ENCODE results near the gene RAB4B.
"Not testable (repeated sequence)": the region's sequence is repeated elsewhere in the genome, so short reads cannot be mapped to it uniquely, and the experiment has no call there.

Gene RAB4B

DNA sequence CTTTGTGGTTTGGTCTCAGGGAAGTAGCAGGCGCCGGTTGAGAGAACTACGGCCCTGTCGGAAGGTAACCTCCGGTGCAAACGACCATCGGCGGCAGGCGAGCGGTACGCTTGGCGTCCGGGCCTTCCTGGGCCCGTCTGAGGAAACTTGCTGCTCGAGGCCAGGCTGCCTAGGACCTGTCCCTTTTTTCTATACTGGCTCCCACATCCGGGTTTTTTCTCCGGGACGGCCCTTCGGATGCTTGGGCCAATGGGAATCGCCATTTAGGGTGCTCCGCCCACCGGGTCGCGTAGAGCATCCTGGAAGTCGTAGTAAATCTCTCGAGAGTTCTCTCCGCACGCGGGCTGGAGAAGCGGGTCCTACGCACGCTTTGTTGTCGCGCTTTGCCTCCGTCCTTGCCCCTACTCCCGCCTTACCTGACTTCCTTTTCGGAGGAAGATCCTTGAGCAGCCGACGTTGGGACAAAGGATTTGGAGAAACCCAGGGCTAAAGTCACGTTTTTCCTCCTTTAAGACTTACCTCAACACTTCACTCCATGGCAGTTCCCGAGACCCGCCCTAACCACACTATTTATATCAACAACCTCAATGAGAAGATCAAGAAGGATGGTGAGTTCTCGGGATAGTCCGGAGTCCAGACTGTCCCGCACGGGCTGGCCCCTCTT is 27.0 kb upstream of the RAB4B start, which contains the start of gene SNRPA:
SNRPA (plus strand) TSS at position 330 of the 664 bp plus-strand sequence; CDS start at position 536, 206 bp downstream.
- peak; percentile 97 to 98 for DNase-seq

- DNase-seq: peak; percentile 45 to 50
Observed at GRCh38 chr19:40752257-40752781, 25.7 kb upstream of the RAB4B start.

- DNase-seq: peak; percentile 79 to 82
Observed at GRCh38 chr19:40754611-40755247, 23.3 kb upstream of the RAB4B start.

DNA sequence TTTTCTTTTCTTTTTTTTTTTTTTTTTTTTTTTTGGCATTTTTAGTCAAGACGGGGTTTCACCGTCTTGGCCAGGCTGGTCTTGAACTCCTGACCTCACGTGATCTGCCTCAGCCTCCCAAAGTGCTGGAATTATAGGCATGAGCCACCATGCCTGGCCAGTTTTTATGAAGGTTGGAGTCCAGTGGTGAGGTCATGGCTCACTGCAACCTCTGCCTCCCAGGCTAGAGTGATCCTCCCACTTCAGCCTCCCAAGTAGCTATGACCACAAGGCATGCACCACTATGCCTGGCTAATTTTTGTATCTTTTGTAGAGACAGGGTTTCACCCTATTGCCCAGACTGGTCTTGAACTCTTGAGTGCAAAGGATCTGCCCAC is 22.8 kb upstream of the RAB4B start:
- DNase-seq: no peak

DNA sequence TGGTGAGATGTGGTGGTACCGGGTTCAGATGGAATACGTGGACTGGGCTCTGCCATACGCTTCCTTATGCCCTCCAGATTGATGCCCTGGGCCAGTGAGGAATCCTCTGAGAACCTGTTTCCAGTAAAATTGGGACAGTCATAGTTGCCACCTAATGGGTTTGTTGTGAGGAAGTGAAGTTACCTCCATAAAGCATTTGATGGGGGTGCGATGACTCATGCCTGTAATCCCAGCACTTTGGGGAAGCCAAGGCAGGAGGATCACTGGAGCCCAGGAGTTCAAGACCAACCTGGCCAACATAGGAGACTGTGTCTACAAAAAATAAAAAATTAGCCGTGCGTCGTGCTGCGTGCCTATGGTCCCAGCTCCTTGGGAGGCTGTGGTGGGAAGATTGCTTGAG is 22.3 kb upstream of the RAB4B start:
- DNase-seq: no peak

GRCh38 chr19:40756502-40757110 is 21.4 kb upstream of the RAB4B start:
- DNase-seq: peak; percentile 63 to 77

DNA sequence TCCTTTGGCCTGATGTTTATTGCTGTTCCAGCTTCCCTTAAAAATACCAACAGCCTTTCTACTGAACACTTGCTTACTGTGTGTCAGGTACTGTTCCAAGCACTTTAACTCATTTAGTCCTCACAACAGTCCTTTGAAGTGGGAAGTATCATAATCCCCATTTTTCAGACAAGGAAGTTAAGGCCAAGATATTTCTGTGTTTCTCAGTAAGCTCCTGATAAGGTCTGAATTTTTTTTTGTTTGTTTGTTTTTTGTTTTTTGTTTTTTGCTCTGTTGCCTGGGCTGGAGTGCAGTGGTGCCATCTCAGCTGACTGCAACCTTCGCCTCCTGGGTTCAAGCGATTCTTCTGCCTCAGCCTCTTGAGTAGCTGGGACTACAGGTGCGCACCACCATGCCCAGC is 19.6 kb upstream of the RAB4B start:
- DNase-seq: no peak

- no peak for DNase-seq
Observed at GRCh38 chr19:40759352-40759751, 18.7 kb upstream of the RAB4B start.

DNA sequence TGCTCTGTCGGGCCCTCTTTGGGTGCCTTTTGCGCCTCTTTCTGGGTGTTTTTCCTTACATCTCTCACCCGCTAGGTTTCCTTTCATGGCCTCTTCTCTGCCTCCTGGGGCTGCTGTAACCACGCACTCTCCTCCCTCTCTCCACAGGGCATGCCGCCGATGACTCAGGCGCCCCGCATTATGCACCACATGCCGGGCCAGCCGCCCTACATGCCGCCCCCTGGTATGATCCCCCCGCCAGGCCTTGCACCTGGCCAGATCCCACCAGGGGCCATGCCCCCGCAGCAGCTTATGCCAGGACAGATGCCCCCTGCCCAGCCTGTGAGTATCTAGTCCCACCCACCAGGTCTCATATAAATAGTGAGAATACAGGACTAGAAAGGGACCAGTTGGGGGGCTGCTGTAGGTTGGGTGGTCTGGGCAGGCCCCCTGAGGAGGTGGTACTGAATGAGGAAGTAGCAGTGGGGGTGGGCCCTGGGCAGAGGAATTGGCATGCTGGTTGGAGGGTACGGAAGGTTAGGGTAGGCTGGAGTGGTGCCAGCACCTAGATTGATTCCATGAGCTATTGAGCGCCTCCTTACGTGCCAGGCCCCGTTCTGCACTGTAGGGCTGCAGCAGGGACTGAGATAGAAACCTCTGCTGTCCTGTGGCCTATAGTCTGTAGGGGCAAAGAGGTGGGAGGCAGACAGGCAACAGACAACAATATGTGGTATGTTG is 15.1 kb upstream of the RAB4B start:
- peak in 1 of 2 experiments; percentile 42 for DNase-seq

GRCh38 chr19:40763526-40763925 is 14.5 kb upstream of the RAB4B start:
- peak in 1 of 2 experiments; percentile 26 for DNase-seq

- DNase-seq: peak; percentile 53 to 60
Observed at GRCh38 chr19:40763963-40764362, 14.1 kb upstream of the RAB4B start.

DNA sequence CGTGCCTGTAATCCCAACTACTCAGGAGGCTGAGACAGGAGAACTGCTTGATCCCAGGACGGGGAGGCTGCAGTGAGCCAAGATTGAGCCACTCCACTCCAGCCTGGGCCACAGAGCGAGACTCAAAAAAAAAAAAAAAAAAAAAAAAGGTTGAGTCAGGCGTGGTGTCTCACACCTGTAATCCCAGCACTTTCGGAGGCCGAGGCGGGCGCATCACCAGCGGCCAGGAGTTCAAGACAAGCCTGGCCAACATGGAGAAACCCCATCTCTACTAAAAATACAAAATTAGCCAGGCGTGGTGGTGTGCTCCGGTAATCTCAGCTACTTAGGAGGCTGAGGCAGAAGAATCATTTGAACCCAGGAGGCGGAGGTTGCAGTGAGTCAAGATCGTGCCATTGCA is 11.7 kb upstream of the RAB4B start:
- peak in 1 of 2 experiments; percentile 30 for DNase-seq

GRCh38 chr19:40768869-40769268 is 9.2 kb upstream of the RAB4B start:
- no peak for DNase-seq

DNA sequence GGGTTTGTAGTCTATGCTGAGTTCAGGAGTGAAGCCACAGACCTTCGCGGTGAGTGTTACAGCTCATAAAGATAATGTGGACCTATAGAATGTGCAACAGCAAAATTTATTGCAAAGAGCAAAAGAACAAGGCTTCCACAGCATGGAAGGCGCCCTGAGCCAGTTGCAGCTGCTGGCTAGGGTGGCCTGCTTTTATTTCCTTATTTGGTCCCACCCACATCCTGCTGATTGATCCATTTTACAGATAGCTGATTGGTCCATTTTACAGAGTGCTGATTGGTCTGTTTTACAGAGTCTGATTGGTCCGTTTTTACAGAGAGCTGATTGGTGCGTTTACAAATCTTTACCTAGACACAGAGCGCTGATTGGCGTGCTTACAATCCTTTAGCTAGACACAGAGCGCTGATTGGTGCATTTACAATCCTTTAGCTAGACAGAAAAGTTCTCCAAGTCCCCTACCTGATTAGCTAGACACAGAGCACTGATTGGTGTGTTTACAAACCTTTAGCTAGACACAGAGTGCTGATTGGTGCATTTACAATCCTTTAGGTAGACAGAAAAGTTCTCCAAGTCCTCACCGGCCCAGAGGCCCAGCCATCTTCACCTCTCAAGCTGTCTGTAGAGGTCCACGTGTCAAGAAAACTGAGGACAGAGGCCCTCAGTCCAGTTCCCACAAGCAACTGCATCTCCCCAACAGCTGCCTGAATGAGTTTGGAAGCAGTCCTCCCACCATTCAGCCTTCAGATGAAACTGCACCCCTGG is 6.8 kb upstream of the RAB4B start:
- DNase-seq: not testable (repeated sequence)

GRCh38 chr19:40774916-40775631 is 3.0 kb upstream of the RAB4B start, which contains the start of gene MIA:
Gene MIA, plus strand, starts transcription at chr19:40775521. Its CDS starts 22 bp downstream, at chr19:40775543.
- DNase-seq: no peak

DNA sequence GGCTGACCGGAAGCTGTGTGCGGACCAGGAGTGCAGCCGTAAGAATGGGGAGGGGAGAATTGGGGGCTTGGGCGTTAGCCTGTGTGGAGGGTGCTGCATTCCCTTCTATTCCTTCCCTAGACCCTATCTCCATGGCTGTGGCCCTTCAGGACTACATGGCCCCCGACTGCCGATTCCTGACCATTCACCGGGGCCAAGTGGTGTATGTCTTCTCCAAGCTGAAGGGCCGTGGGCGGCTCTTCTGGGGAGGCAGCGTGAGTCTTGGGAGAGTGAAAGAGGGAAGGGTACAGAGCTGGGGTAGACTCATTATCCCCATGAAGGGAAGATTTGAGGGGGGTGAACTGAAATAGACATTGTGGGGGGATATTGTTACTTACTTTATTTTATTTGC is 2.4 kb upstream of the RAB4B start:
- no peak for DNase-seq

GRCh38 chr19:40776364-40776763 is 1.7 kb upstream of the RAB4B start:
- no peak for DNase-seq

- peak; percentile 90 to 91 for DNase-seq
Observed at GRCh38 chr19:40776932-40777644, 959 bp upstream of the RAB4B start.

DNA sequence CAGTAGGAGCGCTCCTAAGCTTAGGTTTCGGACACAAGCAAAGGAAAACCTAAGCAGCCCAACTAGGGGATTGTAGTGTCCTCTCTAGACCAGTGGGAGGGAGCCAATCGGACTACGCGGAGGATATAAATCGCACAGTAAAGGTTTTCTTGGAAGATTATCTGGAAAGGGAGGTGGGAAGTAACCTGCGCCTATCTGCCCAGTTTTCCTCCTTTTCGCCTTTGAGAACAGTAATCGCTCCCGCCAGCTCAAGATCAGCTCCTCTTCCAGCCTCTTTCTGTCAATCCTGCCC is 456 bp upstream of the RAB4B start:
- no peak for DNase-seq

DNA sequence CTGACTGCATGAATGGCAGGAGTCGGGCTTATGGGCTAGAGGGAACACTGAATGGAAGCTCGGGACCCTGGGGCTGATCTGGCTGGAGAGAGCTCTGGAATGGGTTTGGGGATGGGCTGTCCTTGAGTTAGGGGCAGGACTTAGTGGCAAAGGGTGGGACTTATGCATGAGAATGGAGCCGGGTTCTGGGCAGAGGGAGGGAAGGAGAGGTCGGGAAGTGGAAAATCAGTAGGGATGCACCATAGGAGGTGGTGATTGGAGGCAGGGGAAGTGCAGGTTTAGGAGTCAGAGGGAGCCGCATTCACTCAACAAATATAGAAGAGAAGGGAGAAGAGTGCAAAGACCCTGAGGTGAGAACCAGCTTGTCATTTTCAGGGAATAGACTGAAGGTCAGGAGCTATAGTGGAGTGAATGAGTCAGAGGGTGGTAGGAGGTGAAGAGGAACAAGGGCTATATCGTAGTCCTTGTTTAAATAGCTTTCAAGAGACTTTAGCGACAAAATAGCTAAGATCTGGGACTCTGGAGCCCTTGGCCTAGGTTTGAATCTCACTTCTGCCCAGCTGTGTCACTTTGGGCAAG is 748 bp downstream of the RAB4B start:
- no peak for DNase-seq

DNA sequence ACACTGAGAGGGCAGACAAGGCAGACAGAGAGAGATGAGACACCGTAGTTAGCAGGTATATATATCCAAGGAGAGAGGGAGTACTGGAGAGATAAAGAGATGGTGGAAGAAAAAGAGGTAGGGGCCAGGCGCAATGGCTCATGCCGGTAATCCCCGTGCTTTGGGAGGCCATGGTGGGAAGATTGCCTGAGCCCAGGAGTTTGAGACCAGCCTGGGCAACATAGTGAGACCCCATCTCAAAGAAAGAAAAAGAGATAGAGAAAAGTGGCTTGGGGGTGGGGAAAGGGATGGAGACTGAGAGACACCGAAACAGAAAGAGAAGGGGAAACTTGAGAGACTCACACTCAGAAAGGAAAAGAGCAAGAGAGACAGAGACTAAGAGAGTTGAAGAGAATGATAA is 2.5 kb downstream of the RAB4B start:
- DNase-seq: no peak
